GM19328 (cell line): ENCODE data around the gene UTP18.
A peak's percentile ranks its signal among the peaks of the same experiment; 100 is the strongest.
"Not testable (repeated sequence)": the region's sequence is repeated elsewhere in the genome, so short reads cannot be mapped to it uniquely, and the experiment has no call there.

ENCODE experiments used
- ATAC-seq: cut with Tn5 transposase; IDR thresholded peaks from one replicate; pipeline ENCODE4 v1.9.1; 2021; ENCODE audit warnings: mild to moderate bottlenecking, moderate library complexity; ENCODE audit not compliant: unreplicated experiment

Gene UTP18

DNA sequence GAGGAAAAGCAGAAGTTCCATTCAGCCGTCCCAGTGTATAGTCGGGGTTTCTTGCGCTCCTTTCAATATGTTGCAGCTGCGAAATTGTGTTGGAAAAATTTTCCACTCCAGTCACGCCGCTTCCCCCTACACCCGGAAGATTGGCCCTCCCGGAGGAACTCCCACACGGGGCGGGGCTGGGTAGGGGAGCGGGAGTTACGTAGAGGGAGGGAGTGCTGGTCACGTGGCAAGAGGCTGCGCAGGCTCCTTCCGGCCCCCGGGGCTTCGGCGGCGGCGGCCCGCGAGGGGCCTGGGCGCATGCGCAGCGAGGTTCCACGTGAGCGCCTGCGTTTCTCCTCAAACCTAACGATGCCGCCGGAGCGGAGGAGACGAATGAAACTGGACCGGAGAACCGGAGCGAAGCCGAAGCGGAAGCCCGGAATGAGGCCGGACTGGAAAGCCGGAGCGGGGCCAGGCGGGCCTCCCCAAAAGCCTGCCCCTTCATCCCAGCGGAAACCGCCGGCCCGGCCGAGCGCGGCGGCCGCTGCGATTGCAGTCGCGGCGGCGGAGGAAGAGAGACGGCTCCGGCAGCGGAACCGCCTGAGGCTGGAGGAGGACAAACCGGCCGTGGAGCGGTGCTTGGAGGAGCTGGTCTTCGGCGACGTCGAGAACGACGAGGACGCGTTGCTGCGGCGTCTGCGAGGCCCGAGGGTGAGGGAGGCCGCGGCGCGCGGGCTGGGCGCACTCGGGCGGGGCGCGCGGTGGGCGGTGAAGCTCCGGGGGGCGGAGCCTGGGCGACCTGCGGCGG is at the start of gene UTP18:
TSS of gene UTP18 (plus strand) at position 310 of the 787 bp plus-strand sequence. CDS start at position 349, 39 bp downstream.
- ATAC-seq, result peak; percentile 60

DNA sequence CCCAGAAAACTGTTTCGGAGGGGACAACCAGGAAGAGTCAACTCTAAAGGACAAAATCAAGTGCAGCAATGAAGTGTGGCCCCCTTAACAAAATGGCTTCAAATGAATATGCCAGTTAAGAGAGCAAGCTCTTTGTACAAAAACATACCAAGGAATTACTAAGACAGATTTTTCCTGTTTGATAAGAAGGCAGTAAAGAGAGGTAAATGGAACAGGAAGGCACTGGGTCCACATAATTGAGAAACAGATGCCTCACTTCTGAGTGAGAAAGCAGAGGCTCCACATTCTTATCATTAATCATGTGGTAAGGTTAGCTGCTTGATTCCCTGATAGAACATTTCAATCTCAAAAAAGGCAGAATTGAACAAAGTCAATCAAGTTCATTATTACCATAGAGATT is 45.4 kb upstream of the UTP18 start:
- ATAC-seq, result no peak

DNA sequence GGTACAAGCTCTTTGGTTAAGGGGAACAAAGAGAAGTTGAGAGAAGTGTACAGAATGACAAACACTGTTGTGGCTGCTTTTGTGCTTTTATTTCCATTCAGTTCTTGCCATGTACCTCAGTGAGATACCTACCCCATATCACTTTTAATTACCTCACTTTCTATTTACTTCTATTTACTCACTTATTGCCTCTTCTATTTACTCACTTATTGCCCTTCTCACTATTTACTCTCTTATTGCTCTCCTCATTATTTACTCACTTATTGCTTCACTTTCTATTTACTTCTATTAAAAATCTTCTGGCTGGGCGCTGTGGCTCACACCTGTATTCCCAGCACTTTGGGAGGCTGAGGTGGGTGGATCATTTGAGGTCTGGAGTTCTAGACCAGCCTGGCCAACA is 42.4 kb upstream of the UTP18 start:
- ATAC-seq, result no peak

DNA sequence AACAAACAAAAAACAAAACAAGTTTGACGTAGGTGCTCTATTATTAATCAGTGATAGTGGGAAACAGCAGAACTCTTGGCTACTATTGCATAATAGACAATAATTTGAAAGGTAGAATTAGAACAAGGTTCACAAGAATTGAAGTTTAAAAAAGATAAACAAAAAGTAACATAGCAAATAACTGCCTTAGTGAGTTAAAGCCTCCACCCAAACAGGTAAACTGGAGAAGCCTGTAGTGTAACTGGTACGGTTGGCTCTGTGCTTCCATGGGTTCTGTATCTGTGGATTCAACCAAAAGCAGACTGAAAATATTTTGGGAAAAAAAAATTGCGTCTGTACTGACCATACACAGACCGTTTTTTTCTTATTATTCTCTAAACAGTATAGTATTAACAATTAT is 39.0 kb upstream of the UTP18 start:
- ATAC-seq, result no peak

DNA sequence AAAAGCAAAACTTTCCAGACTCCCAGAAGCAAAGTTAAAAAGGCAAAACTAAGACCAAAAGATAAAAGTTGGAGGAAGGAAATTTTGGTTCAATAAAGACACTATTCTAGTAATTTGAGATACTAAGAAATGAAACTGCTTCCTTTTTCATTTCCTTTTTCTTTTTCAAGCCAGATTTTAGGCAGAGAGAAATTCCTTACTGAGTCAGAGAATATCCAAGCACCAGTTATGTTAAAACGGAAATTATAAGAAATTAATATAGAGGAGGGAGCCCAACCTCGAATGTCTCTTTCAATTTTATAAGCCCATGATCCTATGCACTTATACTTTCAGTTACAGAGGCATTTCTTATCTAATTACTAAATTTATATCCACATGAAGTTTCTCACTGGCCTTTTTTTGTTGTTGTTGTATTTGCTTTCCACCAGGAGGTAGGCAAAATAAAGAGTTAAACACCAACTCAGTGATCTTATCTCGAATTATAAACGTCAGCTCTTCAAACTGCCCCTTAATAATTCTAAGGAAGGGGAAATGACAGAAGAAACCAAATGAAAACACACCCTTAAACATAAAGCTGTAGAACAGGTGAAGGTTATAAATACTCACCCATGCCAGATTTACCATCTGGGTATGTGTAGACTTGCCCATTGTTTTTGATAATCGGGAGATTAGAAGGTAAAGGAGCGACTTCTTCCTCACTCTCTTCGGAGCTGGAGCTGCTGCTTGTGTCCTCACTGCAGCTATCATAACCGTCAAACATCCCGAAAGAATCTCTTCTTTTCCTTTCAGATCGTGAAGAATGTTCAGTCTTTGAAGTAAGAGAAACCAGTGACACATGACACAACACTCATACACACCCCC is 35.7 kb upstream of the UTP18 start:
- no peak for ATAC-seq

DNA sequence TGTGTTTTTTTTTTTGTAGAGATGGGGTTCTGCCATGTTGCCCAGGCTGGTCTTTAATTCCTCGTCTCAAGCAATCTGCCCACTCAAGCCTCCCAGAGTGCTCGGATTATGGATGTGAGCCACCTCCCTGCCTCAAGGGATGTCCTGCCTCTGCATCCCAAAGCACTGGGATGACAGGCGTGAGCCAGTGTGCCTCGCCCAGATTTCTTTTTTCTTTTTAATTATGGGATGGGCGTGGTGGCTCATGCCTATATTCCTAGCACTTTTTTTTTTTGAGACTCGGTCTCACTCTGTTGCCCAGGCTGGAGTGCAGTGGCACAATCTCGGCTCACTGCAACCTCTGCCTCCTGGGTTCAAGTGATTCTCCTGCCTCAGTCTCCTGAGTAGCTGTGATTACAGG is 34.8 kb upstream of the UTP18 start:
- not testable (repeated sequence) for ATAC-seq

DNA sequence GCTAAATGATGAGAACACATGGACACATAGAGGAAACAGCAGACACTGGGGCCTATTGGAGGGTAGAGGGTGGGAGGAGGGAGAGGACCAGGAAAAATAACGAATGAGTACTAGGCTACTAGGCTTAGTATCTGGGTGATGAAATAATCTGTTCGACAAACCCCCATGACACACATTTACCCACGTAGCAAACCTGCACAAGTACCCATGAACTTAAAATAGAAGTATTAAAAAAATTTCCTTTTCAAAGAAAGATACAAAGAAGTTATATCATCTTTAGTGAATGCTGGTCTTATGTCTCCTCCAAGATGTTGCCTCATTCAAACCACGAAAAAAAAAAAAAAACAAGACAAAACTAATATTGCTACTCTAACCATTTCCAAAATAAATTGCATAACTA is 32.2 kb upstream of the UTP18 start:
- no peak for ATAC-seq

DNA sequence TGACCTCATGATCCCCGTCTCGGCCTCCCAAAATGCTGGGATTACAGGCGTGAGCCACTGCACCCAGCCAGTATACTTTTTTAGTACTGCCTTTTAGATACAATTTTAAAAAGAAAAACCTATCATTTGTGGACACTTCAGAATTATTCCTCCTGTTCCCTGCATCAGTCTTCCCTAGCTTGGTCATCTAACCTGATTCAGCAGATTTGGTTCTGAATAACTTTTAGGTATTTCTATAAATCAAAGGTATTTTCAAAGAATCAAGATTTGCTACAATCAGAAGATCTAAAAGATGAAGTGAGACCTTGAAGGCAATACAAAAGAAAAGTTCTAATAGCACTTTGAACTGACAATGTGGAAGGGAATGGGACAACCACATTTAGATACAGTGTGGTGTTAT is 30.5 kb upstream of the UTP18 start:
- ATAC-seq, result no peak

DNA sequence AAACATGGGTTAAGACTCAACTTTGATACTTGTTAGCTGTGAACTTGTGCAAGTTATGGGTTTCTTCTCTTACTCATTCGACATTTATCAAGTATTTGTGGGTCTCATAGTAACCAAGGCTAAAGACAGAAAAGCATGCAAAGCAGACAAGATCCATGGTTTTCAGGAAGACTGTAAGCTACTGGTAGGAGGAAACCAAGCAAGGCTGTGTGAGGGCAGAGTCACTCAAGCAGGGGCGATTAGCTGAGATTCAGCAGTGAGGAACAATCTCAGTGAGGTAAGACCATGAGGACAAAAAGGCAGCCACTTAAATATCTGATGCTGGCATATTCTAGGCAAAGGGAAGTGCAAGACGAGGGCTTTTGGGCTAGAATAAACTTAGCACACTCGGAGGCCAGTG is 30.0 kb upstream of the UTP18 start:
- ATAC-seq, result no peak

DNA sequence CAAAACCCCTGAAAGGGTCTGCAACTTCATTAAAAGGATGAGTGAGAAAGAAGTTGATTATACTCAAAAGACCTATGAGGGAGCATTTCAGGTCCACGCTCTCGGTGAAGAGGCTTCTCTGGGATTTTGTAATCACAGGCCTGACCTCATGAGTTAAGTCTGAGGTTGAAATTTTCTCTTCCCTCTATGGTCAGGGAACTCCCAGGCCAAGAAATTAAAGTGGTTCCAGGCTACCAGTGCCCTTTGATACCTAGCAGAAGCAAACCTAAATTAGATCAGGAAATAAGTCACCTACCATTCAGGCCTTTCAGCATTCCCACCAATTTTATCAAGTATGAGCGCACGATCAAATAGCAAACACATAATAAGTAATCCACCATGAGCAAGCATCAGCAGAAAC is 28.3 kb upstream of the UTP18 start:
- ATAC-seq, result no peak

DNA sequence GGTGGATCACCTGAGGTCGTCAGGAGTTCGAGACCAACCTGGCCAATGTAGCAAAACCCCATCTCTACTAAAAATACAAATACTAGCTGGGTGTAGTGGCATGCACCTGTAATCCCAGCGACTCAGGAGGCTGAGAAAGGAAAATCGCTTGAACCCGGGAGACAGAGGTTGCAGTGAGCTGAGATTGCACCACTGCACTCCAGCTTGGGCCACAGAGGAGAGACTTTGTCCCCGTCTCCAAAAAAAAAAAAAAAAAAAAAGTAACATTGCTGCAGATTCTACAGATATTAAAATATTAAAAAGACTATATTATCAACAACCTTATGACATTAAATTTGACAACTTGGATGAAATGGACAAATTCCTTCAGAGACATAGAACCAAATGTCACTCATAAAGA is 26.2 kb upstream of the UTP18 start:
- no peak for ATAC-seq

DNA sequence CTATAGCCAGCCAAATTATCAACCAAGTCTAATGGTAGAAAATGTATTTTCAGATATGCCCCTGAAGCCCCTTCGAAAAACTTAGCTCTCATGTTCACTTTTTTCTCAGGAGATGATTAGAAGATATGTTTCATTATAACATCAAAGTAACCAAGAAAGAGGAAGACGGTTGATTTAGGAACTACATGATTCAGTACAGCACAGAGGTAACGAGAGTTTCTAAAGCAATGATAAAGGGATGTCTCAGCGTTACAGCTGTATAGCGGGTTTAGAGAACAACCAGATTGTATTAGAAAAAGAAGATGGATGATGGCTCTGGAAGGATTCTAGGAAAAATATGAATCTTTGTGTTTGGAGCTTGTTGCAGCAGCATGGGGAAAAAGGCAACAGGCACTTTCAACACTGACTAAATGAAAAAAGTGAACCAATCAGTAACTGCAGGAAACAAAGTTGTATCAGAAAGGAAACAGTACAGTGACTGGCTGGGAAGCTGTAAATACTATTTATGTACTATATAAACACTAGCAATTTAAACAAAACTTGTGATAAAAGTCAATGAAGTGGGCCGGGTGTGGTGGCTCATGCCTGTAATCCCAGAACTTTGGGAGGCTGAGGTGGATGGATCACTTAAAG is 22.0 kb upstream of the UTP18 start:
- ATAC-seq, result peak; percentile 78

DNA sequence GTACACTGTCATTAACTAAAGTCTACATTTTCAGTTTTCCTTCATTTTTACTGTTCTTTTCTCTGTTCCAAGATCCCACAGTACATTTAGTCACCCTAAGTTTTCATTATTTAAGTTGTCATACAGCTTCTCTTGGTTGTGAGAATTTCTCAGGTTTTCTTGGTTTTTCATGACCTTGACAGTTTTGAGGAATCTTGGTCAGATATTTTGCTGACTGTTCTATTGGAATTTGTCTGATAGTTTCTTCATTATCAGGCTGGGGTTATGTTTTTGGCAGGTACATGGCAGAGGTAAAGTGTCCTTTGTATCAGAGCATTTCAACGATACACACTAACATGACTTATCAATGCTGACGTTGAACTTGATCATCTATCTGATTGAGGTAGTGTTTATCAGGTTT is 20.1 kb upstream of the UTP18 start:
- ATAC-seq, result no peak

DNA sequence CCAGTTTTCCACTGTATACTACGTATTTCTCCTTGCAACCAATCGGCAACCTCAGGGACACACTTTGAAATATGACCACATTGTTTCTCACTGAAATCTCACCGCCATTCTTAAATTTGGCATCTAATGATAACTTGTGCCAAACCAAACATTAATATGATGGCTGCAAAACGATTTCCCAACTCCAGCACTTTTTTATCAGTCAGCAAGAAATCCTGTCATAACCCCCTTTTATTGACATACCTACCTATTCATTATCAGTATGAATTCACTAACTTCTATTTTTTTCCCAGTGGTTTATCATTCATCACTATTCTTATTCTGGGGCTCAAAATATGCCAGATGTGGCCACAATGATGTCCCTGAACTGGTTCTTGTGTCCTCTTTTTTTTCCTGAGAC is 16.3 kb upstream of the UTP18 start:
- ATAC-seq, result no peak

DNA sequence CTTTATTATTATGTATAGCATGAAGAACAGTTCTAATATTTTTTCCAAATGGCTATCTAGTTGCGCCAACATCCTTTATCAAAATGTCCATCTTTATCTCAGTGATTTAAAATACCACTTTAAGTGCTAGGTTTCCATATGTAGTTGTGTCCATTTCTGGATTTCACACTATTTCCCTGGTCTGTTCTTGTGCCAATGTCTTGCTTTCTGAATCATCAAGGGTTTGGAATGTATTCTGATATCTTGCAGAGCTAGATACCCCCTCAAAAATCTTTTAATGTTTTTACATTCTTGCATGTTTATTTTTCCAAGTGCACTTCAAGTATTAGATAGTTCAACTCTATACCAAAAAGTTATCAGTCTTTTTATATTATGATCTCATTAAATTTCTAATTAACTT is 14.8 kb upstream of the UTP18 start:
- ATAC-seq, result no peak

DNA sequence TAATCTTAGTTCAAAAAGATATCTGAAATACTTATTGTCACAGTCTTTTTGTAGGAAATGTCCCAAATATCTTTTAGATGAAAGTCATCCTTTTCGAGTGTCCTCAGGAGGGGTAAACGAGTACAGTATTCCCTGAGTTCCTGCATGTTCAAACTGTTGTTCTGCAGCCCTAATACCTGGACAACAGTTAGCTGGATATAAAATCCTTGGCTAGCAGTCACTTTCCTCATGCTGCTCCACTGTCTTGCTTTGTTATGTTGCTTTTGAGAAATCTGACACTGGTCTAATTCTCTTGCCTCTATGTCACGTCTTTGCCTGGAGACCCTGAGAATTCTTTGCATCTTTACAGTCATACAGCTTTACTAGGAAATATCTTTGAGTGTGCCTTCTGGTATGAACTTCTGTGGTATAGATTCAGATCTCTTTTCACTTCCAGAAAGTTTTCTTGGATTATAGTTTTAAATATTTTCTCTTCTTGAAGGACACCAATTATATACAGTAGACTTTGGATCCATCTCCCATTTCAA is 10.0 kb upstream of the UTP18 start:
- no peak for ATAC-seq

DNA sequence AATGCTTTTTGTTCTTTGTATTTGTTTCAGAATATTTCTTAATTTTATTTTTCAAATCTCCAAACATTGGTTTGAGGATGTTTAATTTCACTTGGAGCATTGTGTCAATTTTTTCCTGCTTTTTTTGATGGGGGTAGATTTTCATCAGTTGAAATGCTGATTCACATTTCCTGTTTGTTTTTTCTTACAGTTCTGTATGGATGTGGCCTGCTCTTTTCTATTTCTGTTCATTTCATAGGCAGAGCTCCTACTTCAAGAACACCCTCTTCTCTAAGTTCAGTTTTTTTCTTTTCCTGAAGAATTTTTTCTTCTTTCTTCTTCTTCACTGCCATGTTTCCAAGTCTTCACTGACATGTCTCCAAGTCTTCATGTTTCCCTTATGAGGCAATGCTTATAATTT is 9.3 kb upstream of the UTP18 start:
- no peak for ATAC-seq

DNA sequence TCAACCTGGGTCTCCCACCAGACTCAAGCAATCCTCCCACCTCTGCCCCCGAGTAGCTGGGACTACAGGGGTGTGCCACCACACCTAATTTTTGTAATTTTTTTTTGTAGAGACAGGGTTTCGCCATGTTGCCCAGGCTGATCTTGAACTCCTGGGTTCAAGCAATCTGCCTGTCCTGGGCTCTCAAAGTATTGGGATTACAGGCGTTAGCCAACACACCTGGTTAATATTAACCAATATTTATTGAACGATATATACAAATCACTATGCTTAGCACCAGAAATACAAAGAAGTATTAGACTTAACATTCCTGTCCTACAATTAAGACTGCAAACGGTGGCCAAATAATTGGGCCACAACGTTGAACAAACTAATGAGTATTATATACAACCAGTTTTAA is 4.7 kb upstream of the UTP18 start:
- ATAC-seq, result no peak

DNA sequence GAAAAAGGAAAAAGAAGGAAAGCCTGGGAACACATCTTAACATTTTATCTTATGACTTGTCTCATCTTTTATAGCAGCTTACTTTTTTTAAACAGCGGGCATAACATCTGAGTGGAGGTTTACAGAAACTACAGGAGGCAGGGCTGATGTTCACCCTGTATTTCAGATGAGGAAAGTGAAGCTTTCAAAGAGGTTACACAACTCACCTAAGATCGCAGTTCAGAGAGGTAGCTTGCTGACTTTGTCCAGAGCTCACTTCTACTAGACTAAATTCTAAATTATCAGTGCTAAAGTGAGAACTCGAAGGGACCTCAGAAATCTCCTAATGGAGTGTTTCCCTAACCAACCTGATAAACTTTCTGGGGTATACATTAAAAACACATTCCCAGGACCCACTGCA is 4.2 kb upstream of the UTP18 start:
- ATAC-seq, result no peak

DNA sequence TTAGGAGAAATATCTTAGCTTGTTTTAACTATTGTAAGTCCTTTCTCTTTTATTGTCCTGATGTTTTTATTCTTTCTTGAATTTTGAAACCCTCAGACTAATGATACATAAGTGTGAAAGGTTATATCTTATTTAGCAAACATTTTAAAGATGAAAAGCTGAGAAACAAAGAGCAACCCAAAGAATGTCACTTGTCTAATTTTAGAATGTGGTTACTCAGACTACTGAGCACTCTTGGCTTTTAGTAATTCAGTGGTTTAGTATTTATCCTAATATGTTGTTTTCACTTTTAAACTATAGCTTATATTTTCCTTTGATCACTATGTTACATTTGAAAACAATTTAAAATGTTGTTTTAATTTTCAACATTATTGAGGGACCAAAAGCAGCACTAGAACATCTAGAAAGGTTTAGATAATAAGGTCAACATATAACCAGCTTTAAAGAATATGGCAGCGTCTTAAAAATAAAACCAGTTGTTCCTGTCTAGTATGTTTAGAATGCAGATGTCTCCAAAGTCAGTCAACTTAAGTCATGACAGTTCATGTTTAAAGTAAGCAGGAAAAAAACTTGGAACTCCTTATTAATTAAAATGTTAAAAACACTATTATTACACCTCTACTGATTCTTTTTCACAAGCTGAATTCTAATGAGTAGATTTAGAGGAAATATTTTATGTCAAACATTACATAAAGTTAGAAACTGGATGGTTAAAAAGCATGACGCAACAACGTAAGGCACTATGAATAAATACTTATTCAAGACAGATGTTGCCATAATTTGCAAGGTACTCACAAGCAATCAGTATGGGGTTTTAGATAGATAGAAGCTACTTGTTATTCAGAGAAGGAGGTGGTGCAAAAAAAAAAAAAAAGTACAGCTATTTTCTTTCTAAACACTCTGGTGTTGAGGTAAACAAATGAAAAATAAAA is 2.9 kb upstream of the UTP18 start:
- ATAC-seq, result no peak
